IMR-90 (cell line): ENCODE measurements around the gene AKAP1. TPM values are rescaled to one million over a fixed set of nuclear protein-coding genes. Genes with fewer than 3 reads are reported as not detected.

Source experiments
- ATAC-seq: fragments of 200-7000 bp; cut with Tn5 transposase; 2 replicates; pipeline ENCODE4 v1.9.1; 2020; ENCODE audit warnings: low read depth, mild to moderate bottlenecking, moderate library complexity
- BruUV-seq: library from RNA; stranded (reverse); fragments of 400-500 nt; replicated peaks from 2 replicates; lab custom pipeline; 2021; lab: Mats Ljungman, UMichigan
- CTCF ChIA-PET: fragments of 300-600 bp; formaldehyde crosslinking; extraction: SDS; loops from one replicate; lab custom pipeline; 2021; ENCODE audit warnings: antibody characterized with exemption; lab: Yijun Ruan, JAX
- POLR2A ChIA-PET: fragments of 300-600 bp; sonication (Branson Sonifier 250); formaldehyde crosslinking; loops from one replicate; lab custom pipeline; 2022; ENCODE audit warnings: antibody characterized with exemption; ENCODE audit not compliant: unreplicated experiment; lab: Charles Lee
- DNase-seq: peaks from one replicate; pipeline ENCODE4 v3.0.0; 2013
- H2AFZ ChIP-seq: replicated peaks from 2 replicates; pipeline ENCODE3; 2013; ENCODE audit warnings: low read length, mild to moderate bottlenecking; ENCODE audit not compliant: poor library complexity
- H2AK5ac ChIP-seq: 2 replicates; pipeline ENCODE4 v1.6.1; 2013; ENCODE audit warnings: low read depth, low read length, inconsistent platforms
- H2AK9ac ChIP-seq: replicated peaks from 2 replicates; pipeline ENCODE3; 2013; ENCODE audit warnings: mild to moderate bottlenecking, low read depth, low read length, moderate library complexity; ENCODE audit not compliant: poor library complexity
- H2BK120ac ChIP-seq: 2 replicates; pipeline ENCODE4 v1.6.1; 2013; ENCODE audit warnings: low read depth, low read length, inconsistent platforms
- H2BK15ac ChIP-seq: 3 replicates; pipeline ENCODE4 v1.6.1; 2013; ENCODE audit warnings: low read depth, low read length, inconsistent platforms
- H2BK20ac ChIP-seq: 2 replicates; pipeline ENCODE4 v1.6.1; 2013; ENCODE audit warnings: low read depth, mild to moderate bottlenecking, inconsistent platforms, low read length, moderate library complexity
- H2BK5ac ChIP-seq: 2 replicates; pipeline ENCODE4 v1.6.1; 2013; ENCODE audit warnings: mild to moderate bottlenecking, low read depth, low read length, inconsistent platforms; ENCODE audit not compliant: poor library complexity, severe bottlenecking
- H3K14ac ChIP-seq: replicated peaks from 2 replicates; pipeline ENCODE4 v1.6.1; 2013; ENCODE audit warnings: low read depth, low read length, inconsistent platforms
- H3K18ac ChIP-seq: 2 replicates; pipeline ENCODE4 v1.6.1; 2013; ENCODE audit warnings: low read depth, low read length, control low read depth
- H3K23ac ChIP-seq: 2 replicates; pipeline ENCODE4 v1.6.1; 2013; ENCODE audit warnings: low read depth, low read length, inconsistent platforms
- H3K27ac ChIP-seq: 2 replicates; pipeline ENCODE4 v1.5.1; 2013; ENCODE audit warnings: mild to moderate bottlenecking, control low read depth, low read length; ENCODE audit not compliant: insufficient read depth
- H3K27me3 ChIP-seq: 2 replicates; pipeline ENCODE4 v1.6.1; 2013; ENCODE audit warnings: low read length; ENCODE audit not compliant: control insufficient read depth, insufficient read depth
- H3K36me3 ChIP-seq: 2 replicates; pipeline ENCODE4 v1.6.1; 2013; ENCODE audit warnings: low read length, mixed read lengths; ENCODE audit not compliant: control insufficient read depth, insufficient read depth
- H3K4ac ChIP-seq: 2 replicates; pipeline ENCODE4 v1.6.1; 2013; ENCODE audit warnings: low read depth, low read length, inconsistent platforms
- H3K4me1 ChIP-seq: 2 replicates; pipeline ENCODE4 v1.6.1; 2013; ENCODE audit warnings: low read length, mixed read lengths; ENCODE audit not compliant: control insufficient read depth, insufficient read depth
- H3K4me2 ChIP-seq: 2 replicates; pipeline ENCODE4 v1.6.1; 2013; ENCODE audit warnings: low read depth, mild to moderate bottlenecking, control low read depth, low read length, moderate library complexity
- H3K4me3 ChIP-seq: 2 replicates; pipeline ENCODE4 v1.5.1; 2013; ENCODE audit warnings: low read depth, mild to moderate bottlenecking, control low read depth, low read length, moderate library complexity; ENCODE audit not compliant: insufficient read depth
- H3K56ac ChIP-seq: 2 replicates; pipeline ENCODE4 v1.6.1; 2013; ENCODE audit warnings: low read length, inconsistent platforms; ENCODE audit not compliant: insufficient read depth; ENCODE audit errors: extremely low read depth
- H3K79me1 ChIP-seq, 2 experiments: 2 replicates each; pipeline ENCODE4 v1.6.1; 2013; ENCODE audit warnings: low read length in 2 of 2, inconsistent platforms in 1 of 2, low read depth in 1 of 2
- H3K9ac ChIP-seq: 2 replicates; pipeline ENCODE4 v1.6.1; 2013; ENCODE audit warnings: low read depth, low read length, control low read depth
- H3K9me1 ChIP-seq: 2 replicates; pipeline ENCODE4 v1.6.1; 2013; ENCODE audit warnings: low read length, inconsistent platforms; ENCODE audit not compliant: insufficient read depth
- H3K9me3 ChIP-seq: 2 replicates; pipeline ENCODE4 v1.6.1; 2013; ENCODE audit warnings: low read length; ENCODE audit not compliant: control insufficient read depth, insufficient read depth
- H4K20me1 ChIP-seq: 2 replicates; pipeline ENCODE4 v1.6.1; 2013; ENCODE audit warnings: low read length, inconsistent platforms; ENCODE audit not compliant: insufficient read depth
- H4K5ac ChIP-seq: 2 replicates; pipeline ENCODE4 v1.6.1; 2013; ENCODE audit warnings: mild to moderate bottlenecking, low read depth, low read length, control low read depth
- H4K8ac ChIP-seq, 2 experiments: 2 replicates each; pipeline ENCODE4 v1.6.1; 2013; ENCODE audit warnings: low read depth in 2 of 2, low read length in 2 of 2, control low read depth in 1 of 2, inconsistent platforms in 1 of 2
- H4K91ac ChIP-seq: 2 replicates; pipeline ENCODE4 v1.6.1; 2013; ENCODE audit warnings: low read depth, low read length, inconsistent platforms; ENCODE audit not compliant: insufficient read depth
- FOS ChIP-seq: fragments of 150-350 bp; IDR thresholded peaks from 2 replicates; pipeline ENCODE4 v1.6.1; 2016; ENCODE audit warnings: low read depth, low read length
- MAFK ChIP-seq: IDR thresholded peaks from 2 replicates; pipeline ENCODE4 v1.6.1; 2012; ENCODE audit warnings: low read depth, low read length, improper control_type of control experiment
- MAZ ChIP-seq: IDR thresholded peaks from 2 replicates; pipeline ENCODE4 v1.6.1; 2012; ENCODE audit warnings: low read depth, mild to moderate bottlenecking, low read length, improper control_type of control experiment, moderate library complexity, borderline replicate concordance
- RAD21 ChIP-seq: IDR thresholded peaks from 2 replicates; pipeline ENCODE4 v1.6.1; 2012; ENCODE audit warnings: low read length, improper control_type of control experiment
- dilution Hi-C: fragments of 300-500 bp; cut with HindIII; formaldehyde crosslinking; loops from one replicate; pipeline ENCODE4 v1.14.3; 2018; ENCODE audit warnings: low sequenced_read_pairs; ENCODE audit not compliant: unreplicated experiment
- in situ Hi-C: fragments of 300-500 bp; cut with MboI; formaldehyde crosslinking; loops from 3 replicates; pipeline ENCODE4 v1.14.3; 2019; ENCODE audit warnings: low sequenced_read_pairs, inconsistent platforms, mixed read lengths
- intact Hi-C: fragments of 100-400 bp; cut with micrococcal nuclease; formaldehyde crosslinking; loops from 2 replicates; pipeline ENCODE4 v1.10.0; 2022
- polyA plus RNA-seq, 3 experiments: library from polyadenylated mRNA; depleted of rRNA; stranded (reverse); fragments of >200 nt; gene quantifications; 2 replicates each; pipeline ENCODE4 v1.2.3, GENCODE V29; 2012; ENCODE audit warnings: low replicate concordance in 1 of 3
- total RNA-seq: library from RNA; depleted of rRNA; stranded (reverse); fragments of >200 nt; gene quantifications from 2 replicates; pipeline ENCODE4 v1.2.3, GENCODE V29; 2012
- TF ChIP-seq, protein P1 (sequence below): conservative IDR thresholded peaks from 2 replicates; pipeline ENCODE4 v1.5.1; 2012; ENCODE audit warnings: mild to moderate bottlenecking, low read depth, low read length, improper control_type of control experiment

The AKAP1 gene
- total and polyA plus RNA-seq, 2 of the 4 experiments (the other 2 are of a cell fraction) = 10.2 to 17.4 TPM

GRCh38 chr17:57120814-57121213 lies 35.8 kb downstream of the AKAP1 start:
- H2BK15ac ChIP-seq = no peak overlapping the region
- no peak for ATAC-seq
- H3K4ac ChIP-seq = no peak overlapping the region
- POLR2A ChIA-PET = no interaction called here
- H2BK120ac ChIP-seq = no peak overlapping the region
- H4K91ac ChIP-seq = no peak overlapping the region
- in situ Hi-C loops (loop anchor here (10.0 to 25.0 kb wide), 3 partner anchors 624 to 991 kb away; partner anchors contain the start of genes CCDC182 and SRSF1), dilution Hi-C loops (no loop called here), intact Hi-C loops (no loop called here)
- H3K36me3 ChIP-seq = peaks cover 12% of the 10 kb centered on the region
- H3K23ac ChIP-seq = no peak overlapping the region
- no peaks in the 10 kb centered on the region; the same call in 1 of the 2 replicates for H3K9me1 ChIP-seq
- H3K4me3 ChIP-seq = no peak overlapping the region
- H3K14ac ChIP-seq = no peak overlapping the region
- no peaks in the 10 kb centered on the region for H3K27me3 ChIP-seq
- TF ChIP-seq, protein P1, sequence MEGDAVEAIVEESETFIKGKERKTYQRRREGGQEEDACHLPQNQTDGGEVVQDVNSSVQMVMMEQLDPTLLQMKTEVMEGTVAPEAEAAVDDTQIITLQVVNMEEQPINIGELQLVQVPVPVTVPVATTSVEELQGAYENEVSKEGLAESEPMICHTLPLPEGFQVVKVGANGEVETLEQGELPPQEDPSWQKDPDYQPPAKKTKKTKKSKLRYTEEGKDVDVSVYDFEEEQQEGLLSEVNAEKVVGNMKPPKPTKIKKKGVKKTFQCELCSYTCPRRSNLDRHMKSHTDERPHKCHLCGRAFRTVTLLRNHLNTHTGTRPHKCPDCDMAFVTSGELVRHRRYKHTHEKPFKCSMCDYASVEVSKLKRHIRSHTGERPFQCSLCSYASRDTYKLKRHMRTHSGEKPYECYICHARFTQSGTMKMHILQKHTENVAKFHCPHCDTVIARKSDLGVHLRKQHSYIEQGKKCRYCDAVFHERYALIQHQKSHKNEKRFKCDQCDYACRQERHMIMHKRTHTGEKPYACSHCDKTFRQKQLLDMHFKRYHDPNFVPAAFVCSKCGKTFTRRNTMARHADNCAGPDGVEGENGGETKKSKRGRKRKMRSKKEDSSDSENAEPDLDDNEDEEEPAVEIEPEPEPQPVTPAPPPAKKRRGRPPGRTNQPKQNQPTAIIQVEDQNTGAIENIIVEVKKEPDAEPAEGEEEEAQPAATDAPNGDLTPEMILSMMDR = no peak
- TF ChIP-seq MAZ (no peak), MAFK (no peak), FOS (no peak), RAD21 (no peak)
- no peak overlapping the region for H3K27ac ChIP-seq
- no peak overlapping the region for H4K8ac ChIP-seq
- no peak overlapping the region for H2BK20ac ChIP-seq
- no TSS peak for BruUV-seq
- no peak overlapping the region for H2AK9ac ChIP-seq
- H2AFZ ChIP-seq = no peak overlapping the region
- no peak overlapping the region for H3K18ac ChIP-seq
- no peak overlapping the region for H3K9ac ChIP-seq
- CTCF ChIA-PET = interaction anchor here (0.6 to 1.1 kb wide), 2 partner anchors 9 to 556 kb away, joined by 3 to 5 read pairs; no protein-coding TSS in a partner anchor
- no peaks in the 10 kb centered on the region for H3K9me3 ChIP-seq
- H4K5ac ChIP-seq = no peak overlapping the region
- DNase-seq = no peak
- no peak overlapping the region for H2BK5ac ChIP-seq
- no peaks in the 10 kb centered on the region for H4K20me1 ChIP-seq
- no peaks in the 10 kb centered on the region for H3K4me1 ChIP-seq
- no peak overlapping the region for H2AK5ac ChIP-seq
- H3K79me1 ChIP-seq = no peaks in the 10 kb centered on the region
- H3K56ac ChIP-seq = no peak overlapping the region
- H3K4me2 ChIP-seq = no peak overlapping the region
